Parathyroid adenoma (tissue), 2 donors: ENCODE measurements around the gene CDH13.

Experiments
- H2AFZ ChIP-seq: fragments of 300-600 bp; sonication (generic); one replicate; pipeline ENCODE4 v1.7.0; 2017; ENCODE audit warnings: antibody characterized with exemption, mild to moderate bottlenecking
- H3K27ac ChIP-seq: fragments of 300-600 bp; sonication (generic); one replicate; pipeline ENCODE4 v1.7.0; 2017
- H3K27me3 ChIP-seq: fragments of 300-600 bp; sonication (generic); one replicate; pipeline ENCODE4 v1.7.0; 2017; ENCODE audit warnings: low read length; ENCODE audit not compliant: control insufficient read depth, insufficient read depth
- H3K36me3 ChIP-seq: fragments of 300-600 bp; sonication (generic); one replicate; pipeline ENCODE4 v1.7.0; 2017; ENCODE audit warnings: low read length; ENCODE audit not compliant: control insufficient read depth, insufficient read depth
- H3K4me1 ChIP-seq: fragments of 300-600 bp; sonication (generic); one replicate; pipeline ENCODE4 v1.7.0; 2017; ENCODE audit warnings: control low read depth
- H3K4me2 ChIP-seq: fragments of 300-600 bp; sonication (generic); one replicate; pipeline ENCODE4 v1.7.0; 2017; ENCODE audit warnings: low read length
- H3K4me3 ChIP-seq: fragments of 300-600 bp; sonication (generic); one replicate; pipeline ENCODE4 v1.7.0; 2017; ENCODE audit warnings: low read depth, low read length
- H3K79me2 ChIP-seq: fragments of 300-600 bp; sonication (generic); one replicate; pipeline ENCODE4 v1.7.0; 2017; ENCODE audit warnings: control low read depth
- H3K9ac ChIP-seq: fragments of 300-600 bp; sonication (generic); one replicate; pipeline ENCODE4 v1.7.0; 2017; ENCODE audit warnings: mild to moderate bottlenecking
- H3K9me3 ChIP-seq: fragments of 300-600 bp; sonication (generic); one replicate; pipeline ENCODE4 v1.7.0; 2017; ENCODE audit warnings: low read length; ENCODE audit not compliant: control insufficient read depth
- TF ChIP-seq, protein P1 (sequence below): fragments of 300-600 bp; sonication (generic); IDR thresholded peaks from one replicate; pipeline ENCODE4 v1.7.0; 2017; ENCODE audit warnings: antibody characterized with exemption, mild to moderate bottlenecking
- donor health status: primary hyperparathyroidism.

The CDH13 gene

DNA sequence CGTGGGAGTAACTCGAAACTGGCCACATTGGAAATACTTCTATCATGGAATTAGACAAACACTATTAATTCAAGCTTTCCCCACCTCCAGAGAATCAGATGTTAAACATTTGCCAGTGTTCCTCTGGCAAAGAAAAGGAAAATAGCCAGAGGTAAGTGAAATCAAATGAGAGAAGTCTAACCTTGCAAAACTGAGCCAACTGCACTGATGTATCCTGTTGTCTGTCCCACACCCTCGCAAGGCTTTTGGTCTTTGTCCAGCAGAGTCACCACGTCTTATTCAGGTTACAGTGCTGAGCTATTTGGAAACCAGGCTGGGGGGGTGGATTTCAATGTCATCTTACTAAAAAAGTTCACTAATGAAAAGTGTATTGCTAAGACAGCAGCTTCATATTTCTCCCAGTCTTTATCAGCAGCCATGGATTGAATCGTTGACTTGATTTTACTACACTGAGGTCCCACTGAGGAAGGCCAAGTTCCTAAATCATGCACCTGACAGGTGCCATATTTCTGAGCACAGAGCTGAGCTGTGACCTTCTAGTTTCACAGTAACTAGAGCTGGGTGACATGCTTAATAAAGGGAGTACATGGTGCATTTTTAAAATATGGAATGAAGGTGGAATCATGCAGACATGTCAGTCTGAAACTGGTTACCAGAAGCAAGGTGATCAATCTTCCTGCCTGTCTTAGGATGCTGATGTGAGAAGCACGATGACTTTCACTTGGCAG, 1095.9 kb downstream of the CDH13 start:
- Histone ChIP-seq H3K27me3 (no peaks in the 10 kb centered on the region), H3K4me1 (no peaks in the 10 kb centered on the region), H3K79me2 (no peaks in the 10 kb centered on the region), H2AFZ (no peak overlapping the region), H3K27ac (no peak overlapping the region), H3K9ac (no peak overlapping the region), H3K4me3 (no peak overlapping the region), H3K4me2 (no peak overlapping the region), H3K36me3 (no peaks in the 10 kb centered on the region), H3K9me3 (no peaks in the 10 kb centered on the region)
- TF ChIP-seq, protein P1, sequence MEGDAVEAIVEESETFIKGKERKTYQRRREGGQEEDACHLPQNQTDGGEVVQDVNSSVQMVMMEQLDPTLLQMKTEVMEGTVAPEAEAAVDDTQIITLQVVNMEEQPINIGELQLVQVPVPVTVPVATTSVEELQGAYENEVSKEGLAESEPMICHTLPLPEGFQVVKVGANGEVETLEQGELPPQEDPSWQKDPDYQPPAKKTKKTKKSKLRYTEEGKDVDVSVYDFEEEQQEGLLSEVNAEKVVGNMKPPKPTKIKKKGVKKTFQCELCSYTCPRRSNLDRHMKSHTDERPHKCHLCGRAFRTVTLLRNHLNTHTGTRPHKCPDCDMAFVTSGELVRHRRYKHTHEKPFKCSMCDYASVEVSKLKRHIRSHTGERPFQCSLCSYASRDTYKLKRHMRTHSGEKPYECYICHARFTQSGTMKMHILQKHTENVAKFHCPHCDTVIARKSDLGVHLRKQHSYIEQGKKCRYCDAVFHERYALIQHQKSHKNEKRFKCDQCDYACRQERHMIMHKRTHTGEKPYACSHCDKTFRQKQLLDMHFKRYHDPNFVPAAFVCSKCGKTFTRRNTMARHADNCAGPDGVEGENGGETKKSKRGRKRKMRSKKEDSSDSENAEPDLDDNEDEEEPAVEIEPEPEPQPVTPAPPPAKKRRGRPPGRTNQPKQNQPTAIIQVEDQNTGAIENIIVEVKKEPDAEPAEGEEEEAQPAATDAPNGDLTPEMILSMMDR, result no peak

DNA sequence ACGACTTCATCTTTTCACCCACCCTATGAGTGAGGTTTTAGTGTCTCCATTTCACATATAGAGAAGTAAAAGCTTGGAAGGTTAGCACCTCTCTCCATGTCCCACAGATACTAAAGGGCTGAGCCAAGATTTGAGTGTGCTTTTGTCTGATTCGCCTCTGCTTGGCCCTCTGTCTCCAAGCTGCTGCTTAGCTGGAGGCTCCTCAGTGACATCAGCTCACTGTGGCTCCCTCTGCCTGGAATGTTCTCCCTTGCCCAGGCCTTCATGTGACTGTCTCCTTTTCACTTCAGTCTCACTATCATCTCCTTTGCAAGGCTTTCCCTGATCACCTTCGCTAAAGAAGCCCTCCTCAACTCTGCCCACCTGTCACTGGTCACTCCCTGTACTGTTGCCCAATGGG, 1096.5 kb downstream of the CDH13 start:
- Histone ChIP-seq H3K4me1 (no peaks in the 10 kb centered on the region), H3K36me3 (no peaks in the 10 kb centered on the region), H3K79me2 (no peaks in the 10 kb centered on the region), H3K4me2 (no peak overlapping the region), H3K27me3 (no peaks in the 10 kb centered on the region), H2AFZ (no peak overlapping the region), H3K4me3 (no peak overlapping the region), H3K27ac (no peak overlapping the region), H3K9me3 (no peaks in the 10 kb centered on the region), H3K9ac (no peak overlapping the region)
- TF ChIP-seq, protein P1, result no peak

DNA sequence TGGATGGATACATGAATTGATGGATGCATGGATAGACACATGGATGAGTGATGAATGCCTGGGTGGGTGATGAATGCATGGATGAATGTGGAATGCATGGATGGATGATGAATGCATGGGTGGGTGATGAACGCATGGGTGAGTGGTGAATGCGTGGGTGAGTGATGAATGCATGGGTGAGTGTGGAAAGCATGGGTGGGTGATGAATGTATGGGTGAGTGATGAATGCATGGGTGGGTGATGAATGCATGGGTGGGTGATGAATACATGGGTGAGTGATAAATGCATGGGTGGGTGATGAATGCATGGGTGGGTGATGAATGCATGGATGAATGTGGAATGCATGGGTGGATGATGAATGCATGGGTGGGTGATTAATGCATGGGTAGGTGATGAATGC, 1097.1 kb downstream of the CDH13 start:
- Histone ChIP-seq H2AFZ (no peak overlapping the region), H3K9ac (no peak overlapping the region), H3K27me3 (no peaks in the 10 kb centered on the region), H3K4me2 (no peak overlapping the region), H3K79me2 (no peaks in the 10 kb centered on the region), H3K27ac (no peak overlapping the region), H3K9me3 (no peaks in the 10 kb centered on the region), H3K36me3 (no peaks in the 10 kb centered on the region), H3K4me3 (no peak overlapping the region), H3K4me1 (no peaks in the 10 kb centered on the region)
- TF ChIP-seq, protein P1, result no peak

DNA sequence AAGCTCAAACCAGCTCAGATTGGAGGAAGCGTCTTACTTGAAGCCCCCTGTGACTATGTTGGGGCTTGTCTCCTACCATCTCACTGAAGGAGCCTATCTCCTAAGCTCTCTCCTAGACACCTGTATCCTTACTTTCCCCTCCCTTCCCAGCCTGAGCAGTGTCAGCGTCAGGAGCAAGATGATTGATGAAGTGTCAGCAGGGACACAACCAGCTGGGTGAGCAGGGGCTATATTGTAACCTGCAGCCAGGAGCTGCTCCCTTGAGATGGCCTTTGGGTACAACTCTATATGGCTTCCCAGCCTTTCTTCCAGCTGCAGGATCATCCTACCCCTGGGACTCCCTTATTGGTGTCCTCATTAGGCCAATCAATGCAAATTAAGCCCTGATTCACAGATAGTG, 1097.8 kb downstream of the CDH13 start:
- no peaks in the 10 kb centered on the region for H3K36me3 ChIP-seq
- no peaks in the 10 kb centered on the region for H3K79me2 ChIP-seq
- no peak overlapping the region for H3K4me2 ChIP-seq
- no peak overlapping the region for H2AFZ ChIP-seq
- H3K9ac ChIP-seq, result no peak overlapping the region
- no peak overlapping the region for H3K27ac ChIP-seq
- no peaks in the 10 kb centered on the region for H3K27me3 ChIP-seq
- no peaks in the 10 kb centered on the region for H3K9me3 ChIP-seq
- no peak overlapping the region for H3K4me3 ChIP-seq
- TF ChIP-seq, protein P1, result no peak
- H3K4me1 ChIP-seq, result no peaks in the 10 kb centered on the region

DNA sequence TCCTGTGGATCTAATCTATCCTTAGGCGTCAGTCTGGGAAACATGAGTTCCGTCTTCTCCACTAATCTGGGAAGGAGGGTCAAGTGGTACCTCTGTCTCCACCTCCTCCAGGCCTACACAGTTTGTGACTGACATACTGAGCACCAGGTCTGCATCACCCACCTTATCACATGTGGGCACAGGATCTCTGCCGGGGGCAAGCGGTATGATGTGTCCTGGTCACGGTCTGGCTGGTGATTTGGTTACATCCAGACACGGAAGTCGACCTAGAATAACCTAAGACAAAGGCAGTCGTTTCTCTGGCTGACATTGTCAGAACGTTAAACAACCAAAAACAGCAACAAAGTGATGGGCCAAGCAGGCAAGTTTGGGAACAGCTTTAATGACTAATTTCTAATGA, 1098.5 kb downstream of the CDH13 start:
- no peaks in the 10 kb centered on the region for H3K27me3 ChIP-seq
- no peak overlapping the region for H3K9ac ChIP-seq
- no peak overlapping the region for H3K27ac ChIP-seq

More for the DNA sequence above, 1098.5 kb downstream of the CDH13 start:
- TF ChIP-seq, protein P1, result no peak
- H3K9me3 ChIP-seq, result no peaks in the 10 kb centered on the region
- no peaks in the 10 kb centered on the region for H3K79me2 ChIP-seq
- H2AFZ ChIP-seq, result no peak overlapping the region
- no peaks in the 10 kb centered on the region for H3K36me3 ChIP-seq
- H3K4me3 ChIP-seq, result no peak overlapping the region
- H3K4me1 ChIP-seq, result no peaks in the 10 kb centered on the region
- no peak overlapping the region for H3K4me2 ChIP-seq
